ENCODE measurements around the gene ADAM11.

DNA sequence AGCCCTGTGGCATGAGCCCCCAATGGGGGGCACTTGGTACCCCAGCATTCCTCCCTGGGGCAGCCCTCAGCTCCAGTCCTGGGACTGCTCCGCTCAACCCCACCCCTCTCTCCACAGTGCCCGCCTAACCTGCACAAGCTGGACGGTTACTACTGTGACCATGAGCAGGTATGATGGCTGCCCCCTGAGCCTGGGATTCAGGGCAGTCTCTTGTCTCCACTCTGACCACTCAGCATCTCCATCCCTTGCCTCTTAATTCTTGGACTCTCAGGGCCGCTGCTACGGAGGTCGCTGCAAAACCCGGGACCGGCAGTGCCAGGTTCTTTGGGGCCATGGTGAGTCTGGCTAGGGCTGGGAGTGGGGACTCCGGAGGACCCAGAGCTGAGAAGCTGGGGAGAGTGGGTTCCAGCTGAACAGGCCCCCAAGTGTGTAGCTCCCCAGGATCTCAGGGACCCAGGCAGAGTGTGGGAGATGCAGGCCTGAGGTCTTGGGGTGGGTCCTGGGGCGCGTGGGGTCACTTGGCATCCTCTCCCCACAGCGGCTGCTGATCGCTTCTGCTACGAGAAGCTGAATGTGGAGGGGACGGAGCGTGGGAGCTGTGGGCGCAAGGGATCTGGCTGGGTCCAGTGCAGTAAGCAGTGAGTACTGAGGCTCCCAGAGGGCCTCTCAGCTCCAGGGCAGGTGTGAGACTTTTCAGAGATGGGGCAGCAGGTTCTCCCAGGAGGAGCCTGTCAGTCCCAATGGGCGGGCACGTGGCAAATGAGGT, 18.0 kb downstream of the ADAM11 start:
- no peak for TF ChIP-seq EZH2 (IDR thresholded peaks at IDR 0.05; ENCODE audit: insufficient read depth, poor library complexity, severe bottlenecking)
- no peak for TF ChIP-seq EZH2phosphoT487 (IDR thresholded peaks at IDR 0.05; ENCODE audit: insufficient read depth, low read depth)

All from GM23248 (cell line).